ENCODE measurements around the gene EIF5A. TPM values are rescaled to one million over a fixed set of nuclear protein-coding genes. Genes with fewer than 3 reads are reported as not detected.

EIF5A gene
- total and polyA plus RNA-seq, 9 of the 15 experiments (the other 6 are each of a cell fraction or from before 2014, with no cell fraction given) = 22.9 to 1,163 (median 772) TPM

- ChIA-PET POLR2A (interaction anchor here (0.6 to 1.8 kb wide), 4 partner anchors 11 to 295 kb away, joined by 3 to 13 read pairs (median 5); no protein-coding TSS in a partner anchor), CTCF (ENCODE audit: low intra/inter-chr PET ratio) (no interaction called here)
- Histone ChIP-seq H3K27me3 (ENCODE audit: control insufficient read depth in 2 of 2, insufficient read depth in 2 of 2, low read length in 2 of 2) (no peaks in the 10 kb centered on the region), H2AFZ (ENCODE audit: low read depth, low read length) (no peak overlapping the region), H4K20me1 (replicated peaks; ENCODE audit: control insufficient read depth, insufficient read depth, low read length) (no peaks in the 10 kb centered on the region; the same call in 1 of the 2 replicates), H3K9me1 (ENCODE audit: control insufficient read depth, insufficient read depth, low read length) (no peaks in the 10 kb centered on the region), H3K4me1 (replicated peaks in 1 of 2; ENCODE audit: control insufficient read depth in 2 of 2, insufficient read depth in 2 of 2, low read length in 2 of 2) (peaks cover 15 to 48% of the 10 kb centered on the region in 2 experiments; a peak in 4 of 5 replicates), H3K9ac (ENCODE audit: insufficient read depth in 1 of 2, low read depth in 2 of 2, low read length in 2 of 2) (no peak overlapping the region), H3K36me3 (ENCODE audit: control insufficient read depth, insufficient read depth, low read length) (0 out of 3 replicates have a peak, but pooled peaks cover 3% of the 10 kb centered on the region), H3K4me3 (no peak overlapping the region), H3K4me2 (ENCODE audit: insufficient read depth, low read length) (no peak overlapping the region), H3K9me3 (replicated peaks; ENCODE audit: control insufficient read depth, insufficient read depth, low read depth, low read length) (no peaks in the 10 kb centered on the region), H3K79me2 (ENCODE audit: control insufficient read depth, insufficient read depth, low read length) (no peaks in the 10 kb centered on the region; the same call in 2 of the 3 replicates), H3K27ac (ENCODE audit: extremely low read depth, low read depth, low read length) (no peak overlapping the region)
- intact Hi-C loops (cut with micrococcal nuclease) (no loop called here), in situ Hi-C loops (cut with MboI) (no loop called here)
- DNase-seq (ENCODE audit: extremely low read depth in 1 of 4, low spot score in 3 of 4) (no peak), FAIRE-seq (no peak), ATAC-seq (no peak)
- WGBS (ENCODE audit: insufficient coverage, low coverage, missing lambda C conversion rate) = 78% methylated on average over 11 of the region's 12 CpGs
- TF ChIP-seq U2AF2 (optimal IDR thresholded peaks at IDR 0.05; ENCODE audit: low read depth, low read length) = no peak
- TF ChIP-seq TEAD4 (IDR thresholded peaks at IDR 0.05; ENCODE audit: low read length) = no peak
- no peak for TF ChIP-seq TEAD4 (CRISPR knock-in tag; IDR thresholded peaks at IDR 0.05; ENCODE audit: borderline replicate concordance)
- no peak for TF ChIP-seq MEIS2 (IDR thresholded peaks at IDR 0.05; ENCODE audit: partially characterized antibody)
- TF ChIP-seq NCOA1 (IDR thresholded peaks at IDR 0.05; ENCODE audit: low read depth) = no peak
- no TSS peak for BruUV-seq (replicated peaks)
Observed at GRCh38 chr17:7285679-7286078, 21.7 kb upstream of the EIF5A start.
